Lower leg skin (tissue), 3 donors: ENCODE data around the gene SEC31A.

Source experiments
- POLR2A ChIP-seq, 2 donors: fragments of 450-650 bp; IDR thresholded peaks; one replicate each; pipeline ENCODE4 v1.6.1; 2016 to 2017; ENCODE audit warnings: antibody characterized with exemption in 2 of 2, mild to moderate bottlenecking in 1 of 2, moderate library complexity in 1 of 2
- TF ChIP-seq, protein P1 (sequence below), 3 donors: fragments of 450-650 bp; IDR thresholded peaks; one replicate each; pipeline ENCODE4 v1.5.1; 2016; ENCODE audit warnings: antibody characterized with exemption in 3 of 3, mild to moderate bottlenecking in 3 of 3, moderate library complexity in 2 of 3

GRCh38 chr4:82868572-82868971 lies 22.4 kb downstream of the SEC31A start:
- TF ChIP-seq, protein P1, sequence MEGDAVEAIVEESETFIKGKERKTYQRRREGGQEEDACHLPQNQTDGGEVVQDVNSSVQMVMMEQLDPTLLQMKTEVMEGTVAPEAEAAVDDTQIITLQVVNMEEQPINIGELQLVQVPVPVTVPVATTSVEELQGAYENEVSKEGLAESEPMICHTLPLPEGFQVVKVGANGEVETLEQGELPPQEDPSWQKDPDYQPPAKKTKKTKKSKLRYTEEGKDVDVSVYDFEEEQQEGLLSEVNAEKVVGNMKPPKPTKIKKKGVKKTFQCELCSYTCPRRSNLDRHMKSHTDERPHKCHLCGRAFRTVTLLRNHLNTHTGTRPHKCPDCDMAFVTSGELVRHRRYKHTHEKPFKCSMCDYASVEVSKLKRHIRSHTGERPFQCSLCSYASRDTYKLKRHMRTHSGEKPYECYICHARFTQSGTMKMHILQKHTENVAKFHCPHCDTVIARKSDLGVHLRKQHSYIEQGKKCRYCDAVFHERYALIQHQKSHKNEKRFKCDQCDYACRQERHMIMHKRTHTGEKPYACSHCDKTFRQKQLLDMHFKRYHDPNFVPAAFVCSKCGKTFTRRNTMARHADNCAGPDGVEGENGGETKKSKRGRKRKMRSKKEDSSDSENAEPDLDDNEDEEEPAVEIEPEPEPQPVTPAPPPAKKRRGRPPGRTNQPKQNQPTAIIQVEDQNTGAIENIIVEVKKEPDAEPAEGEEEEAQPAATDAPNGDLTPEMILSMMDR (IDR thresholded peaks at IDR 0.05), result no peak
- TF ChIP-seq POLR2A (IDR thresholded peaks at IDR 0.05), result no peak
